K562 (cell line): ENCODE measurements around the gene ZNF652. TPM values are rescaled to one million over a fixed set of nuclear protein-coding genes. Genes with fewer than 3 reads are reported as not detected.

Source experiments
- ATAC-seq: fragments of 200-7000 bp; cut with Tn5 transposase; 3 replicates; pipeline ENCODE4 v1.9.1; 2020; ENCODE audit warnings: moderate library complexity
- BruUV-seq: library from RNA; stranded (reverse); fragments of 400-500 nt; replicated peaks from 2 replicates; lab custom pipeline; 2021; lab: Mats Ljungman, UMichigan
- CTCF ChIA-PET: fragments of 300-600 bp; formaldehyde crosslinking; extraction: SDS; loops from one replicate; lab custom pipeline; 2021; ENCODE audit warnings: low intra/inter-chr PET ratio; lab: Yijun Ruan, JAX
- POLR2A ChIA-PET: fragments of 300-600, 350-650 bp; sonication (Branson Sonifier 250); formaldehyde crosslinking; extraction: SDS; loops from one replicate; lab custom pipeline; 2021; ENCODE audit warnings: antibody characterized with exemption, inconsistent platforms; lab: Yijun Ruan, JAX
- DNase-seq, 4 experiments: peaks; one replicate each; pipeline versions ENCODE4 v3.0.0 to v3.0.0-alpha.2; 2011 to 2018; ENCODE audit warnings: low spot score in 3 of 4, mixed read lengths in 3 of 4; ENCODE audit errors: extremely low read depth in 1 of 4
- FAIRE-seq: peaks from 2 replicates; lab custom pipeline; 2011; peaks lifted over from hg19 to GRCh38; lab: Jason Lieb, UNC
- H2AFZ ChIP-seq: 2 replicates; pipeline ENCODE4 v1.6.0; 2011; ENCODE audit warnings: low read depth, low read length, control low read depth, inconsistent platforms
- H3K27ac ChIP-seq: fragments of 200-600 bp; 3 replicates; pipeline ENCODE4 v1.8.0; 2011; ENCODE audit warnings: low read depth, mild to moderate bottlenecking, control low read depth, inconsistent platforms, low read length, moderate library complexity, mixed read lengths; ENCODE audit errors: extremely low read depth
- H3K27me3 ChIP-seq, 2 experiments: fragments of 300-600 bp in 1 of 2; 2 replicates in 1 of 2; 3 replicates in 1 of 2; pipeline versions ENCODE4 v1.6.0 to v1.8.0; 2011; ENCODE audit warnings: inconsistent platforms in 2 of 2, low read length in 2 of 2, mild to moderate bottlenecking in 1 of 2, mixed read lengths in 1 of 2, moderate library complexity in 1 of 2; ENCODE audit not compliant: control insufficient read depth in 2 of 2, insufficient read depth in 2 of 2
- H3K36me3 ChIP-seq: fragments of 300-600 bp; 3 replicates; pipeline ENCODE4 v1.8.0; 2011; ENCODE audit warnings: mild to moderate bottlenecking, low read length, inconsistent platforms; ENCODE audit not compliant: control insufficient read depth, insufficient read depth
- H3K4me1 ChIP-seq, 2 experiments: fragments of 200-600 bp in 1 of 2; replicated peaks in 1 of 2; 2 replicates in 1 of 2; 3 replicates in 1 of 2; pipeline versions ENCODE4 v1.5.1 to v1.8.0; 2011; ENCODE audit warnings: inconsistent platforms in 2 of 2, low read length in 2 of 2, mild to moderate bottlenecking in 1 of 2, mixed read lengths in 1 of 2, moderate library complexity in 1 of 2; ENCODE audit not compliant: control insufficient read depth in 2 of 2, insufficient read depth in 2 of 2
- H3K4me2 ChIP-seq: 2 replicates; pipeline ENCODE4 v1.6.1; 2011; ENCODE audit warnings: low read length, control low read depth, inconsistent platforms, mixed read lengths; ENCODE audit not compliant: insufficient read depth
- H3K4me3 ChIP-seq: fragments of 200-600 bp; sonication (generic), shearing (Covaris generic); 2 replicates; pipeline ENCODE4 v1.5.1; 2016; ENCODE audit warnings: control low read depth, inconsistent platforms
- H3K79me2 ChIP-seq: fragments of 200-600 bp; 3 replicates; pipeline ENCODE4 v1.8.0; 2011; ENCODE audit warnings: low read length, inconsistent platforms; ENCODE audit not compliant: control insufficient read depth, insufficient read depth
- H3K9ac ChIP-seq, 2 experiments: 2 replicates each; pipeline versions ENCODE4 v1.6.0 to v1.6.1; 2011; ENCODE audit warnings: low read depth in 2 of 2, low read length in 2 of 2, control low read depth in 1 of 2, inconsistent platforms in 1 of 2, mild to moderate bottlenecking in 1 of 2, mixed read lengths in 1 of 2; ENCODE audit not compliant: insufficient read depth in 1 of 2
- H3K9me1 ChIP-seq: one replicate; pipeline ENCODE4 v1.6.0; 2011; ENCODE audit warnings: inconsistent platforms, mild to moderate bottlenecking, low read length, moderate library complexity; ENCODE audit not compliant: control insufficient read depth, insufficient read depth
- H3K9me3 ChIP-seq: replicated peaks from 2 replicates; pipeline ENCODE4 v1.5.1; 2011; ENCODE audit warnings: low read depth, low read length, inconsistent platforms; ENCODE audit not compliant: control insufficient read depth, insufficient read depth
- H4K20me1 ChIP-seq: replicated peaks from 2 replicates; pipeline ENCODE4 v1.6.1; 2011; ENCODE audit warnings: low read length, inconsistent platforms, mixed read lengths; ENCODE audit not compliant: control insufficient read depth, insufficient read depth
- BRF1 ChIP-seq: IDR thresholded peaks from 3 replicates; pipeline ENCODE4 v1.6.1; 2011; ENCODE audit warnings: borderline replicate concordance, mild to moderate bottlenecking; ENCODE audit not compliant: insufficient read length; ENCODE audit errors: extremely low read depth
- DACH1 ChIP-seq: fragments of 450-650 bp; IDR thresholded peaks from 2 replicates; pipeline ENCODE4 v1.6.1; 2018; ENCODE audit not compliant: partially characterized antibody
- FOSL1 ChIP-seq: fragments of 200-800 bp; sonication (Bioruptor generic); conservative IDR thresholded peaks from 2 replicates; pipeline ENCODE4 v1.6.1; 2016; ENCODE audit warnings: missing genetic modification characterization, missing compliant biosample characterization
- GATAD2A ChIP-seq: fragments of 450-650 bp; IDR thresholded peaks from 2 replicates; pipeline ENCODE4 v1.6.1; 2017
- HDAC1 ChIP-seq, 2 experiments: fragments of 450-650 bp; IDR thresholded peaks; 2 replicates each; pipeline ENCODE4 v1.6.1; 2016 to 2017; ENCODE audit warnings: inconsistent platforms in 1 of 2, mild to moderate bottlenecking in 1 of 2, moderate library complexity in 1 of 2
- HDAC3 ChIP-seq: fragments of 450-650 bp; IDR thresholded peaks from 2 replicates; pipeline ENCODE4 v1.6.1; 2018; ENCODE audit warnings: borderline replicate concordance, mild to moderate bottlenecking, moderate library complexity; ENCODE audit not compliant: partially characterized antibody
- IFI16 ChIP-seq: fragments of 250-450 bp; sonication (Bioruptor Pico); IDR thresholded peaks from 2 replicates; pipeline ENCODE4 v2.1.2; 2022; ENCODE audit warnings: mild to moderate bottlenecking, inconsistent platforms
- POLR2B ChIP-seq: fragments of 450-650 bp; IDR thresholded peaks from 2 replicates; pipeline ENCODE4 v1.6.1; 2018; ENCODE audit warnings: low read depth; ENCODE audit not compliant: partially characterized antibody
- POLR2H ChIP-seq: IDR thresholded peaks from 2 replicates; pipeline ENCODE4 v1.6.1; 2016; ENCODE audit warnings: missing genetic modification characterization, low read depth, mild to moderate bottlenecking, control low read depth, missing compliant biosample characterization, moderate library complexity
- RBFOX2 ChIP-seq: fragments of 200-400 bp; formaldehyde crosslinking; IDR thresholded peaks from 2 replicates; pipeline ENCODE4 v1.6.1; 2017; ENCODE audit warnings: low read depth, mild to moderate bottlenecking, low read length, moderate library complexity
- RBM39 ChIP-seq: fragments of 200-400 bp; formaldehyde crosslinking; optimal IDR thresholded peaks from 2 replicates; pipeline ENCODE3; 2018; ENCODE audit warnings: low read depth, low read length
- SAP30 ChIP-seq: fragments of 200-600 bp; sonication (generic); IDR thresholded peaks from 2 replicates; pipeline ENCODE4 v1.6.1; 2012; ENCODE audit warnings: borderline replicate concordance, low read depth, mild to moderate bottlenecking, moderate library complexity, low read length, control low read depth, inconsistent platforms; ENCODE audit not compliant: insufficient read depth, poor library complexity, severe bottlenecking
- ZNF121 ChIP-seq: sonication (generic); formaldehyde crosslinking; conservative IDR thresholded peaks from 2 replicates; pipeline ENCODE4 v1.8.0; 2022; ENCODE audit warnings: missing genetic modification reagents
- ZNF347 ChIP-seq: fragments of 450-650 bp; formaldehyde crosslinking; IDR thresholded peaks from 2 replicates; pipeline ENCODE4 v1.4.0; 2020; ENCODE audit warnings: low read depth, mild to moderate bottlenecking, moderate library complexity
- ZNF354B ChIP-seq: fragments of 250-450 bp; sonication (Bioruptor Pico); IDR thresholded peaks from 2 replicates; pipeline ENCODE4 v1.4.0; 2020
- ZNF384 ChIP-seq: IDR thresholded peaks from 2 replicates; pipeline ENCODE4 v1.6.1; 2012; ENCODE audit warnings: low read depth, low read length, improper control_type of control experiment
- ZNF57 ChIP-seq: fragments of 450-650 bp; formaldehyde crosslinking; IDR thresholded peaks from 2 replicates; pipeline ENCODE4 v1.4.0; 2020; ENCODE audit warnings: mild to moderate bottlenecking, moderate library complexity
- ZNF766 ChIP-seq: fragments of 200-800 bp; sonication (Bioruptor generic); conservative IDR thresholded peaks from 2 replicates; pipeline ENCODE4 v1.6.1; 2016; ENCODE audit warnings: missing genetic modification characterization, missing compliant biosample characterization
- WGBS: fragments of 100-300 bp; shearing (Covaris generic); methylation state at CpG from one replicate; pipeline ENCODE4 v1.1.6; 2016; ENCODE audit warnings: low coverage, mixed read lengths; ENCODE audit not compliant: insufficient coverage; ENCODE audit errors: missing lambda C conversion rate; 5-methylcytosine and 5-hydroxymethylcytosine counted together
- in situ Hi-C: fragments of 300-500 bp; cut with MboI; formaldehyde crosslinking; loops from 4 replicates; pipeline ENCODE4 v1.15.0; 2018; ENCODE audit warnings: inconsistent platforms, mixed read lengths
- intact Hi-C: fragments of 100-400 bp; cut with micrococcal nuclease; formaldehyde crosslinking; loops from 2 replicates; pipeline ENCODE4 v1.14.2; 2022
- polyA plus RNA-seq, 8 experiments: library from polyadenylated mRNA; depleted of rRNA in 4 of 8; stranded (reverse) in 5 of 8; unstranded in 3 of 8; fragments of >200 nt; fragmentation: Nextera tagmentation in 2 of 8; fragmentation: Illumina TruSeq in 1 of 8; extraction: Ambion mirVana in 2 of 8; extraction: Trizol in 1 of 8; gene quantifications; 2 replicates each; pipeline versions ENCODE4 v1.2.1 to v1.2.3, GENCODE V29; 2011 to 2014; ENCODE audit warnings: inconsistent platforms in 1 of 8, missing spikeins in 1 of 8
- total RNA-seq, 7 experiments: library from RNA; depleted of rRNA in 6 of 7; stranded (reverse); fragments of >200 nt in 6 of 7; fragmentation: Illumina TruSeq in 2 of 7; extraction: Trizol in 2 of 7; gene quantifications; 2 replicates each; pipeline versions ENCODE4 v1.2.1 to v1.2.3, GENCODE V29; 2011 to 2021; ENCODE audit warnings: low replicate concordance in 1 of 7
- TF ChIP-seq, protein P1 (sequence below), 3 experiments: IDR thresholded peaks in 2 of 3; conservative IDR thresholded peaks in 1 of 3; 2 replicates each; pipeline ENCODE4 v1.5.1; 2011 to 2012; ENCODE audit warnings: low read length in 3 of 3, mild to moderate bottlenecking in 3 of 3, control low read depth in 2 of 3, improper control_type of control experiment in 1 of 3, inconsistent platforms in 1 of 3, low read depth in 1 of 3, mixed read lengths in 1 of 3, moderate library complexity in 1 of 3; ENCODE audit not compliant: insufficient read depth in 2 of 3
- TF ChIP-seq, protein P2 (sequence below): sonication (generic); formaldehyde crosslinking; IDR thresholded peaks from 2 replicates; pipeline ENCODE4 v1.9.0; 2022; ENCODE audit warnings: mild to moderate bottlenecking, missing genetic modification reagents

Gene ZNF652
- total and polyA plus RNA-seq, 9 of the 15 experiments (the other 6 are each of a cell fraction or from before 2014, with no cell fraction given): 5.1 to 15.5 (median 7.8) TPM

- TF ChIP-seq, protein P1, sequence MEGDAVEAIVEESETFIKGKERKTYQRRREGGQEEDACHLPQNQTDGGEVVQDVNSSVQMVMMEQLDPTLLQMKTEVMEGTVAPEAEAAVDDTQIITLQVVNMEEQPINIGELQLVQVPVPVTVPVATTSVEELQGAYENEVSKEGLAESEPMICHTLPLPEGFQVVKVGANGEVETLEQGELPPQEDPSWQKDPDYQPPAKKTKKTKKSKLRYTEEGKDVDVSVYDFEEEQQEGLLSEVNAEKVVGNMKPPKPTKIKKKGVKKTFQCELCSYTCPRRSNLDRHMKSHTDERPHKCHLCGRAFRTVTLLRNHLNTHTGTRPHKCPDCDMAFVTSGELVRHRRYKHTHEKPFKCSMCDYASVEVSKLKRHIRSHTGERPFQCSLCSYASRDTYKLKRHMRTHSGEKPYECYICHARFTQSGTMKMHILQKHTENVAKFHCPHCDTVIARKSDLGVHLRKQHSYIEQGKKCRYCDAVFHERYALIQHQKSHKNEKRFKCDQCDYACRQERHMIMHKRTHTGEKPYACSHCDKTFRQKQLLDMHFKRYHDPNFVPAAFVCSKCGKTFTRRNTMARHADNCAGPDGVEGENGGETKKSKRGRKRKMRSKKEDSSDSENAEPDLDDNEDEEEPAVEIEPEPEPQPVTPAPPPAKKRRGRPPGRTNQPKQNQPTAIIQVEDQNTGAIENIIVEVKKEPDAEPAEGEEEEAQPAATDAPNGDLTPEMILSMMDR (IDR thresholded peaks at IDR 0.05 in 2 of 3, conservative IDR thresholded peaks at IDR 0.05 in 1 of 3; ENCODE audit: insufficient read depth in 2 of 3, low read depth in 1 of 3, low read length in 3 of 3): no peak
- TF ChIP-seq ZNF121 (CRISPR knock-in tag) (no peak), RBFOX2 (no peak), IFI16 (CRISPR knock-in tag) (no peak), GATAD2A (no peak)
These were observed 40.0 kb upstream of the ZNF652 start (continued) for GRCh38 chr17:49401971-49402611.

GRCh38 chr17:49399995-49400394 lies 37.9 kb upstream of the ZNF652 start:
- ATAC-seq (no peak), FAIRE-seq (no peak), DNase-seq (no peak)
- no peak overlapping the region for H2AFZ ChIP-seq
- H3K27ac ChIP-seq: no peak overlapping the region
- H3K4me3 ChIP-seq: no peak overlapping the region
- no peaks in the 10 kb centered on the region for H3K9me1 ChIP-seq
- TF ChIP-seq FOSL1 (tag) (no peak), DACH1 (no peak), RBM39 (no peak), ZNF384 (no peak), POLR2B (no peak), ZNF57 (CRISPR knock-in tag) (no peak), ZNF347 (CRISPR knock-in tag) (no peak), HDAC1 (IDR thresholded peaks at IDR 0.05) (no peak), POLR2H (tag) (no peak), HDAC3 (no peak), BRF1 (no peak), ZNF354B (CRISPR knock-in tag) (no peak), SAP30 (no peak), IFI16 (CRISPR knock-in tag) (no peak), ZNF766 (CRISPR knock-in tag) (no peak)
- TF ChIP-seq, protein P2, sequence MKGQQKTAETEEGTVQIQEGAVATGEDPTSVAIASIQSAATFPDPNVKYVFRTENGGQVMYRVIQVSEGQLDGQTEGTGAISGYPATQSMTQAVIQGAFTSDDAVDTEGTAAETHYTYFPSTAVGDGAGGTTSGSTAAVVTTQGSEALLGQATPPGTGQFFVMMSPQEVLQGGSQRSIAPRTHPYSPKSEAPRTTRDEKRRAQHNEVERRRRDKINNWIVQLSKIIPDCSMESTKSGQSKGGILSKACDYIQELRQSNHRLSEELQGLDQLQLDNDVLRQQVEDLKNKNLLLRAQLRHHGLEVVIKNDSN (CRISPR knock-in tag): no peak
- intact Hi-C loops: loop anchor here (5.0 kb wide), 2 partner anchors 173 to 218 kb away; no protein-coding TSS in a partner anchor
- CTCF ChIA-PET: no interaction called here
- H3K9ac ChIP-seq: no peak overlapping the region
- POLR2A ChIA-PET: interaction anchor here (1.0 to 1.4 kb wide), 2 partner anchors 8 to 206 kb away, joined by 3 read pairs; no protein-coding TSS in a partner anchor
- no peak overlapping the region for H3K4me2 ChIP-seq
- 54% methylated on average over 3 of the region's 3 CpGs for WGBS
- H3K79me2 ChIP-seq: no peaks in the 10 kb centered on the region
- no peaks in the 10 kb centered on the region for H4K20me1 ChIP-seq
- no TSS peak for BruUV-seq
- H3K27me3 ChIP-seq: no peaks in the 10 kb centered on the region; a peak in 1 of 5 replicates
- peaks cover 25% of the 10 kb centered on the region; the same call in 1 of the 3 replicates for H3K36me3 ChIP-seq
- in situ Hi-C loops: no loop called here
- H3K9me3 ChIP-seq: no peaks in the 10 kb centered on the region
- no peaks in the 10 kb centered on the region; a peak in 1 of 5 replicates for H3K4me1 ChIP-seq
